H1 (cell line): ENCODE results near the gene TRPC4. TPM values are rescaled to one million over a fixed set of nuclear protein-coding genes. Genes with fewer than 3 reads are reported as not detected.

Source experiments
- CTCF ChIA-PET: fragments of 300-600 bp; sonication (Branson Sonifier 250); formaldehyde crosslinking; loops from one replicate; lab custom pipeline; 2021; ENCODE audit not compliant: partially characterized antibody; lab: Charles Lee
- POLR2A ChIA-PET: fragments of 300-600 bp; sonication (Branson Sonifier 250); formaldehyde crosslinking; loops from one replicate; lab custom pipeline; 2021; ENCODE audit warnings: inconsistent platforms; ENCODE audit not compliant: partially characterized antibody; lab: Charles Lee
- DNase-seq, 2 experiments: peaks; one replicate each; pipeline versions ENCODE4 v3.0.0 to v3.0.0-alpha.2; 2010 to 2022; ENCODE audit warnings: low spot score in 2 of 2, low read depth in 1 of 2, mixed read lengths in 1 of 2
- FAIRE-seq: peaks from 2 replicates; lab custom pipeline; 2011; peaks lifted over from hg19 to GRCh38; lab: Jason Lieb, UNC
- H2AFZ ChIP-seq: 2 replicates; pipeline ENCODE4 v1.8.1; 2012; ENCODE audit warnings: low read length, inconsistent platforms
- H2AK5ac ChIP-seq: 2 replicates; pipeline ENCODE4 v1.6.1; 2013; ENCODE audit warnings: low read depth, low read length
- H2BK120ac ChIP-seq: replicated peaks from 2 replicates; pipeline ENCODE3; 2013; ENCODE audit warnings: low read depth, low read length, inconsistent platforms
- H2BK12ac ChIP-seq: 2 replicates; pipeline ENCODE4 v1.6.1; 2013; ENCODE audit warnings: low read depth, low read length
- H2BK15ac ChIP-seq: 2 replicates; pipeline ENCODE4 v1.6.1; 2013; ENCODE audit warnings: low read length
- H2BK20ac ChIP-seq: 2 replicates; pipeline ENCODE4 v1.6.1; 2013; ENCODE audit warnings: low read length
- H2BK5ac ChIP-seq: 2 replicates; pipeline ENCODE4 v1.6.1; 2013; ENCODE audit warnings: low read depth, low read length
- H3K14ac ChIP-seq: 2 replicates; pipeline ENCODE4 v1.6.1; 2013; ENCODE audit warnings: inconsistent platforms; ENCODE audit not compliant: insufficient read length
- H3K18ac ChIP-seq: 2 replicates; pipeline ENCODE4 v1.6.1; 2013; ENCODE audit warnings: low read length; ENCODE audit errors: extremely low read depth
- H3K23ac ChIP-seq: 2 replicates; pipeline ENCODE4 v1.6.1; 2013; ENCODE audit warnings: inconsistent platforms; ENCODE audit not compliant: insufficient read length
- H3K23me2 ChIP-seq: 2 replicates; pipeline ENCODE4 v1.6.1; 2013; ENCODE audit warnings: low read depth, low read length
- H3K27ac ChIP-seq: 2 replicates; pipeline ENCODE4 v1.6.1; 2011; ENCODE audit warnings: low read depth, low read length, inconsistent platforms
- H3K27me3 ChIP-seq, 4 experiments: replicated peaks in 1 of 4; 1 replicate in 1 of 4; 2 replicates in 3 of 4; pipeline versions ENCODE4 v1.6.1 to v1.8.1; 2011 to 2013; ENCODE audit warnings: low read length in 3 of 4, mild to moderate bottlenecking in 3 of 4, inconsistent platforms in 2 of 4, mixed read lengths in 2 of 4, moderate library complexity in 1 of 4; ENCODE audit not compliant: control insufficient read depth in 3 of 4, insufficient read depth in 3 of 4; ENCODE audit errors: extremely low read depth in 1 of 4
- H3K36me3 ChIP-seq, 4 experiments: 2 replicates each; pipeline versions ENCODE4 v1.6.1 to v1.8.1; 2011 to 2013; ENCODE audit warnings: mild to moderate bottlenecking in 4 of 4, low read length in 3 of 4, moderate library complexity in 2 of 4, control low read depth in 1 of 4, inconsistent platforms in 1 of 4; ENCODE audit not compliant: insufficient read depth in 4 of 4, control insufficient read depth in 2 of 4
- H3K4ac ChIP-seq: replicated peaks from 2 replicates; pipeline ENCODE3; 2013; ENCODE audit warnings: low read length, low read depth, mixed read lengths, inconsistent platforms; ENCODE audit not compliant: insufficient read length
- H3K4me1 ChIP-seq, 4 experiments: replicated peaks in 1 of 4; 1 replicate in 1 of 4; 2 replicates in 3 of 4; pipeline versions ENCODE4 v1.6.1 to v1.8.1; 2011 to 2013; ENCODE audit warnings: low read length in 3 of 4, inconsistent platforms in 2 of 4, mixed read lengths in 1 of 4; ENCODE audit not compliant: insufficient read depth in 4 of 4, control insufficient read depth in 3 of 4
- H3K4me2 ChIP-seq, 2 experiments: 2 replicates each; pipeline versions ENCODE4 v1.6.1 to v1.8.1; 2011 to 2013; ENCODE audit warnings: low read depth in 2 of 2, low read length in 2 of 2, control low read depth in 1 of 2, inconsistent platforms in 1 of 2, mild to moderate bottlenecking in 1 of 2; ENCODE audit not compliant: insufficient read depth in 1 of 2
- H3K4me3 ChIP-seq, 4 experiments: fragments of 200-600, 300-600 bp in 1 of 4; sonication (generic), shearing (Covaris generic), sonication (Bioruptor Twin) in 1 of 4; 2 replicates each; pipeline versions ENCODE4 v1.5.1 to v1.8.1; 2011 to 2016; ENCODE audit warnings: low read length in 4 of 4, low read depth in 3 of 4, control low read depth in 2 of 4, inconsistent platforms in 2 of 4, mild to moderate bottlenecking in 2 of 4, mixed read lengths in 1 of 4, moderate library complexity in 1 of 4; ENCODE audit not compliant: insufficient read depth in 2 of 4; ENCODE audit errors: extremely low read depth in 1 of 4
- H3K56ac ChIP-seq: replicated peaks from 2 replicates; pipeline ENCODE3; 2013; ENCODE audit warnings: low read depth, mild to moderate bottlenecking, mixed read lengths, low read length, inconsistent platforms; ENCODE audit not compliant: insufficient read length
- H3K79me1 ChIP-seq: 2 replicates; pipeline ENCODE4 v1.6.1; 2013; ENCODE audit warnings: low read depth, low read length, control low read depth
- H3K79me2 ChIP-seq, 2 experiments: 2 replicates each; pipeline versions ENCODE4 v1.6.1 to v1.8.1; 2012 to 2013; ENCODE audit warnings: low read length in 2 of 2, mild to moderate bottlenecking in 2 of 2, inconsistent platforms in 1 of 2; ENCODE audit not compliant: insufficient read depth in 2 of 2, control insufficient read depth in 1 of 2
- H3K9ac ChIP-seq, 4 experiments: replicated peaks in 1 of 4; 1 replicate in 1 of 4; 2 replicates in 3 of 4; pipeline versions ENCODE4 v1.6.1 to v1.8.1; 2011 to 2013; ENCODE audit warnings: low read depth in 3 of 4, low read length in 3 of 4, control low read depth in 2 of 4, mild to moderate bottlenecking in 2 of 4, moderate library complexity in 2 of 4, inconsistent platforms in 1 of 4; ENCODE audit errors: extremely low read depth in 1 of 4
- H3K9me3 ChIP-seq, 2 experiments: 2 replicates each; pipeline versions ENCODE4 v1.6.1 to v1.8.1; 2012 to 2013; ENCODE audit warnings: mild to moderate bottlenecking in 2 of 2, moderate library complexity in 2 of 2, control low read depth in 1 of 2, inconsistent platforms in 1 of 2, low read depth in 1 of 2, low read length in 1 of 2, mixed read lengths in 1 of 2; ENCODE audit not compliant: insufficient read depth in 2 of 2
- H4K20me1 ChIP-seq, 2 experiments: replicated peaks in 1 of 2; 2 replicates each; pipeline versions ENCODE3 to v1.8.1; 2011 to 2013; ENCODE audit warnings: inconsistent platforms in 2 of 2, low read length in 2 of 2, mild to moderate bottlenecking in 1 of 2; ENCODE audit not compliant: insufficient read depth in 2 of 2, control insufficient read depth in 1 of 2
- H4K5ac ChIP-seq: 2 replicates; pipeline ENCODE4 v1.6.1; 2013; ENCODE audit warnings: low read length, low read depth, mixed read lengths, inconsistent platforms; ENCODE audit not compliant: insufficient read length
- H4K8ac ChIP-seq: 2 replicates; pipeline ENCODE4 v1.8.0; 2013; ENCODE audit warnings: mild to moderate bottlenecking, moderate library complexity, low read length, inconsistent platforms; ENCODE audit not compliant: insufficient read depth; ENCODE audit errors: extremely low read depth
- H4K91ac ChIP-seq: replicated peaks from 2 replicates; pipeline ENCODE3; 2013; ENCODE audit warnings: low read length, mixed read lengths, inconsistent platforms; ENCODE audit not compliant: insufficient read length
- ATF2 ChIP-seq: IDR thresholded peaks from 2 replicates; pipeline ENCODE4 v1.6.1; 2012; ENCODE audit warnings: low read length, inconsistent platforms
- CHD2 ChIP-seq: IDR thresholded peaks from 2 replicates; pipeline ENCODE4 v1.6.1; 2012; ENCODE audit warnings: low read length, improper control_type of control experiment
- EGR1 ChIP-seq: IDR thresholded peaks from 2 replicates; pipeline ENCODE4 v1.6.1; 2011; ENCODE audit warnings: low read depth, low read length, borderline replicate concordance
- EP300 ChIP-seq, 2 experiments: IDR thresholded peaks; 1 replicate in 1 of 2; 2 replicates in 1 of 2; pipeline ENCODE4 v1.6.1; 2011 to 2012; ENCODE audit warnings: low read depth in 2 of 2, low read length in 2 of 2, mild to moderate bottlenecking in 2 of 2, borderline replicate concordance in 1 of 2, inconsistent platforms in 1 of 2, moderate library complexity in 1 of 2
- GTF2F1 ChIP-seq: IDR thresholded peaks from 2 replicates; pipeline ENCODE4 v1.6.1; 2012; ENCODE audit warnings: low read depth, low read length, improper control_type of control experiment, borderline replicate concordance
- JUND ChIP-seq: IDR thresholded peaks from 2 replicates; pipeline ENCODE4 v1.6.1; 2011; ENCODE audit warnings: mild to moderate bottlenecking, improper control_type of control experiment, low read length
- MAFK ChIP-seq: IDR thresholded peaks from 2 replicates; pipeline ENCODE4 v1.6.1; 2012; ENCODE audit warnings: low read depth, mild to moderate bottlenecking, improper control_type of control experiment, low read length
- MAX ChIP-seq: IDR thresholded peaks from 2 replicates; pipeline ENCODE4 v1.6.1; 2012; ENCODE audit warnings: inconsistent platforms
- RBBP5 ChIP-seq: IDR thresholded peaks from 2 replicates; pipeline ENCODE4 v1.7.1; 2012; ENCODE audit warnings: low read depth, mild to moderate bottlenecking, inconsistent platforms, low read length, moderate library complexity, borderline replicate concordance
- SUZ12 ChIP-seq: fragments of 200-600 bp; sonication (generic); IDR thresholded peaks from 2 replicates; pipeline ENCODE4 v1.6.1; 2012; ENCODE audit warnings: mild to moderate bottlenecking, inconsistent platforms, low read length, moderate library complexity, mixed read lengths
- USF2 ChIP-seq: IDR thresholded peaks from 2 replicates; pipeline ENCODE4 v1.6.1; 2011; ENCODE audit warnings: low read length, improper control_type of control experiment
- WGBS, 2 experiments: shearing (Covaris generic) in 1 of 2; methylation state at CpG; one replicate each; pipeline versions ENCODE4 v1.1.6 to v1.1.7; 2013 to 2015; ENCODE audit warnings: low lambda C conversion rate in 2 of 2, mixed read lengths in 2 of 2, inconsistent platforms in 1 of 2, low coverage in 1 of 2, missing lambda C conversion rate in 1 of 2; ENCODE audit not compliant: insufficient replicate concordance in 2 of 2, insufficient coverage in 1 of 2, insufficient read length in 1 of 2; ENCODE audit errors: extremely low coverage in 1 of 2, missing lambda C conversion rate in 1 of 2; 5-methylcytosine and 5-hydroxymethylcytosine counted together
- polyA plus RNA-seq, 7 experiments: library from polyadenylated mRNA; depleted of rRNA in 3 of 7; stranded (reverse) in 5 of 7; unstranded in 2 of 7; fragments of >200 nt in 5 of 7; fragments of 200-250 nt in 2 of 7; gene quantifications; 1 replicate in 5 of 7; 2 replicates in 1 of 7; 4 replicates in 1 of 7; pipeline versions ENCODE4 v1.2.1 to v1.2.3, GENCODE V29; 2011 to 2013; ENCODE audit warnings: missing spikeins in 2 of 7, mixed read lengths in 2 of 7
- total RNA-seq: library from RNA; stranded (reverse); fragmentation: NEBNext Ultra II Directional; extraction: Animal tissue kit (Norgen Biotek cat#: 25700); gene quantifications from 2 replicates; pipeline ENCODE4 v1.2.1, GENCODE V29; 2021

Gene TRPC4
- total and polyA plus RNA-seq, 2 of the 8 experiments (the other 6 are each of a cell fraction or from before 2014, with no cell fraction given): 12.3 to 14.7 TPM

DNA sequence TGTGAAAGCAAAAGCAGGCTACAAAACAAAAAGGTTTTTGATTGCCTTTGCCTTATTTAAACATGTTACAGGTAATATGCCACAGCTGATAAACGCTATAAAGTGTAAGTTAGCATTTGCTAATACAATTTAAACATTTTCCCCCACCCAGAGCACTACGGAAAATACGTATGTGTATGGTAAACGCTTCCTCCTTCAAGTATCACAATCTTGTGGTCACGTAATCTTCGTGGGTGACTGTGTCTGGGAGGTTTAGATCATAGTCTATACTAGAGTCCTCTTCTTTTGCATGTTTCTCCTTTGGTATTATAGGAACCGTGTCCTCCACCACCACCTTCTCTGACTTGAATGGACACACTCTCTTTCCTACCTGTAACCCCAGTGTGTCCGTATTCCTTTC lies 232.9 kb downstream of the TRPC4 start:
- FAIRE-seq (no peak), DNase-seq (no peak)
- no peak overlapping the region for H3K4me2 ChIP-seq
- no peaks in the 10 kb centered on the region for H3K9me3 ChIP-seq
- H3K56ac ChIP-seq: no peak overlapping the region
- H4K20me1 ChIP-seq: no peaks in the 10 kb centered on the region
- H3K36me3 ChIP-seq: peaks cover 0 to 19% (median 9%) of the 10 kb centered on the region in 4 experiments; a peak in 4 of 8 replicates
- H3K18ac ChIP-seq: no peak overlapping the region
- WGBS, 2 experiments: 93% methylated on average over 8 of the region's 8 CpGs; no CpG with 5 or more reads in 1 of the 2 experiments
- H3K4me3 ChIP-seq: no peak overlapping the region
- no peak overlapping the region for H2BK12ac ChIP-seq
- ChIA-PET CTCF (no interaction called here), POLR2A (no interaction called here)
- no peak overlapping the region for H3K4ac ChIP-seq
- H2AFZ ChIP-seq: no peak overlapping the region
- H3K23me2 ChIP-seq: no peaks in the 10 kb centered on the region
- H3K79me1 ChIP-seq: no peaks in the 10 kb centered on the region
- H2BK15ac ChIP-seq: no peak overlapping the region
- no peak overlapping the region for H2AK5ac ChIP-seq
- H2BK120ac ChIP-seq: no peak overlapping the region
- no peak overlapping the region for H4K91ac ChIP-seq
- no peak overlapping the region for H3K27ac ChIP-seq
- H3K4me1 ChIP-seq: no peaks in the 10 kb centered on the region
- no peak overlapping the region for H2BK20ac ChIP-seq
- no peaks in the 10 kb centered on the region for H3K79me2 ChIP-seq
- no peak overlapping the region for H3K9ac ChIP-seq
- no peak overlapping the region for H4K5ac ChIP-seq
- no peak overlapping the region for H3K14ac ChIP-seq
- no peak overlapping the region for H2BK5ac ChIP-seq
- peaks cover 0 to 1% (median 0%) of the 10 kb centered on the region in 4 experiments; a peak in 1 of 7 replicates for H3K27me3 ChIP-seq
- H3K23ac ChIP-seq: no peak overlapping the region
- H4K8ac ChIP-seq: no peak overlapping the region
- TF ChIP-seq USF2 (no peak), MAX (no peak), JUND (no peak), RBBP5 (no peak), EP300 (IDR thresholded peaks at IDR 0.05; ENCODE audit: borderline replicate concordance in 1 of 2, low read depth in 2 of 2, low read length in 2 of 2) (no peak), MAFK (no peak), ATF2 (no peak), GTF2F1 (no peak), SUZ12 (no peak), CHD2 (no peak), EGR1 (no peak)
